ENCODE data around the gene ARHGEF28.

Gene ARHGEF28

DNA sequence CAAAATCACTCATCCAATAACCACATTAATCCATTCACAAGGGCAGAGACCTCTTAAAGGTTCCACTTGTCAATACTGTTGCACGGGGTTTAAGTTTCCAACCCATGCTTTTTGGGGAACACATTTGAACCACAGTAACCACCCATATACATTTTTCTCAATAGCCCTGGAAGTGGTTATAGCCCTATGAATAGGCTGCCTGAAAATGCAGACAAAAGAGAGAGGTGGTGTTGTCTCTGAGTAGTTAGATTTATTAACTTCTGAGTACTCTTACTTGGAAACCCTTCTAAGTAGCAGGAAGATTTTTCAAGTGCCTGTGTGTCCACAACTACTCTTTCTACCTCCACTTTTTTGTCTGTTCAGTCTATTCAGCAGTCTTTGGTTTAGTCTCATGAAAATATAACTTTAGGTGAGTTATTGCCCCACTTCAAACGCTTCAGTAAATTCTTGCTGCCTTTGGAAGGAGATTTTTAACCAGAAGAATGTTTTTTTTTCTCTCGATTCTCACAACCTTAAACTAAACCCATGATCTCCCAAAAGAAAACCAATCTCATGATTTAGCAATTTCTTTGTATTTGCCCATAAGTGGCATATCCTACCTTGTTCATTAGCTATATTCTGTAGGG is 42.6 kb downstream of the ARHGEF28 start:
- ATAC-seq (ENCODE audit: insufficient read depth, low read depth), result no peak
- Histone ChIP-seq H3K79me2 (ENCODE audit: insufficient read depth, low read length) (no peaks in the 10 kb centered on the region), H3K27ac (ENCODE audit: low read length) (no peak overlapping the region), H3K9ac (ENCODE audit: low read depth, low read length) (no peak overlapping the region), H3K4me3 (ENCODE audit: low read depth in 1 of 2, low read length in 2 of 2) (no peak overlapping the region), H3K9me3 (ENCODE audit: insufficient read depth, low read length, severe bottlenecking) (no peaks in the 10 kb centered on the region), H4K20me1 (ENCODE audit: insufficient read depth, low read length) (no peaks in the 10 kb centered on the region), H3K4me1 (ENCODE audit: insufficient read depth, low read length) (no peaks in the 10 kb centered on the region), H3K36me3 (ENCODE audit: insufficient read depth, low read length) (no peaks in the 10 kb centered on the region), H3K4me2 (ENCODE audit: insufficient read depth, low read length) (no peak overlapping the region), H3K27me3 (ENCODE audit: insufficient read depth, low read length, poor library complexity) (no peaks in the 10 kb centered on the region), H2AFZ (ENCODE audit: low read depth, low read length) (no peak overlapping the region)
- TF ChIP-seq, protein P1, sequence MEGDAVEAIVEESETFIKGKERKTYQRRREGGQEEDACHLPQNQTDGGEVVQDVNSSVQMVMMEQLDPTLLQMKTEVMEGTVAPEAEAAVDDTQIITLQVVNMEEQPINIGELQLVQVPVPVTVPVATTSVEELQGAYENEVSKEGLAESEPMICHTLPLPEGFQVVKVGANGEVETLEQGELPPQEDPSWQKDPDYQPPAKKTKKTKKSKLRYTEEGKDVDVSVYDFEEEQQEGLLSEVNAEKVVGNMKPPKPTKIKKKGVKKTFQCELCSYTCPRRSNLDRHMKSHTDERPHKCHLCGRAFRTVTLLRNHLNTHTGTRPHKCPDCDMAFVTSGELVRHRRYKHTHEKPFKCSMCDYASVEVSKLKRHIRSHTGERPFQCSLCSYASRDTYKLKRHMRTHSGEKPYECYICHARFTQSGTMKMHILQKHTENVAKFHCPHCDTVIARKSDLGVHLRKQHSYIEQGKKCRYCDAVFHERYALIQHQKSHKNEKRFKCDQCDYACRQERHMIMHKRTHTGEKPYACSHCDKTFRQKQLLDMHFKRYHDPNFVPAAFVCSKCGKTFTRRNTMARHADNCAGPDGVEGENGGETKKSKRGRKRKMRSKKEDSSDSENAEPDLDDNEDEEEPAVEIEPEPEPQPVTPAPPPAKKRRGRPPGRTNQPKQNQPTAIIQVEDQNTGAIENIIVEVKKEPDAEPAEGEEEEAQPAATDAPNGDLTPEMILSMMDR (IDR thresholded peaks at IDR 0.05; ENCODE audit: borderline replicate concordance, extremely low read depth, low read length, poor library complexity, severe bottlenecking), result no peak
- no peak for TF ChIP-seq EZH2 (IDR thresholded peaks at IDR 0.05; ENCODE audit: borderline replicate concordance, low read depth, low read length, severe bottlenecking)
- no peak for DNase-seq

DNA sequence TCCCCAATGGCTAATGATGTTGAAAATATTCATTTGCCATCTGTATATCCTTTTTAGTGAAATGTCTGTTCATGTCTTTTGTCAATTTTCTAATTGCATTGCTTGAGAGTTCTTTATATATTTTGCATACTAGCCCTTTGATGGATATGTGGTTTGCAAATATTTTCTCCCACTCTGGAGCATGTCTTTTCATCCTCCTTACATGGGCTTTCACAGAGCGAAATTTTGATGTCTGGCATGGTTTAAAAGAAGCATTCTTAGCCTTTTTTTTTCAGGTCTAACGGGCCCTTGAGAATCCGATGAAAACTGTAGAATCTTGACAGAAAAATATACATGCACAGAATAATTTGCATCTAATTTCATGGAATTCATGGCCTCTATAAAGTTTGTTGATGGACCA is 44.7 kb downstream of the ARHGEF28 start:
- no peak overlapping the region for H3K4me2 ChIP-seq (ENCODE audit: insufficient read depth, low read length)
- H3K79me2 ChIP-seq (ENCODE audit: insufficient read depth, low read length), result no peaks in the 10 kb centered on the region
- no peaks in the 10 kb centered on the region for H4K20me1 ChIP-seq (ENCODE audit: insufficient read depth, low read length)
- no peak overlapping the region for H2AFZ ChIP-seq (ENCODE audit: low read depth, low read length)
- H3K27ac ChIP-seq (ENCODE audit: low read length), result no peak overlapping the region
- TF ChIP-seq, protein P1 (IDR thresholded peaks at IDR 0.05; ENCODE audit: borderline replicate concordance, extremely low read depth, low read length, poor library complexity, severe bottlenecking), result no peak
- TF ChIP-seq EZH2 (IDR thresholded peaks at IDR 0.05; ENCODE audit: borderline replicate concordance, low read depth, low read length, severe bottlenecking), result no peak
- H3K4me1 ChIP-seq (ENCODE audit: insufficient read depth, low read length), result no peaks in the 10 kb centered on the region
- ATAC-seq (ENCODE audit: insufficient read depth, low read depth) (no peak), DNase-seq (no peak)
- no peaks in the 10 kb centered on the region for H3K9me3 ChIP-seq (ENCODE audit: insufficient read depth, low read length, severe bottlenecking)
- no peaks in the 10 kb centered on the region for H3K27me3 ChIP-seq (ENCODE audit: insufficient read depth, low read length, poor library complexity)
- H3K36me3 ChIP-seq (ENCODE audit: insufficient read depth, low read length), result no peaks in the 10 kb centered on the region
- H3K4me3 ChIP-seq (ENCODE audit: low read depth in 1 of 2, low read length in 2 of 2), result no peak overlapping the region
- H3K9ac ChIP-seq (ENCODE audit: low read depth, low read length), result no peak overlapping the region

DNA sequence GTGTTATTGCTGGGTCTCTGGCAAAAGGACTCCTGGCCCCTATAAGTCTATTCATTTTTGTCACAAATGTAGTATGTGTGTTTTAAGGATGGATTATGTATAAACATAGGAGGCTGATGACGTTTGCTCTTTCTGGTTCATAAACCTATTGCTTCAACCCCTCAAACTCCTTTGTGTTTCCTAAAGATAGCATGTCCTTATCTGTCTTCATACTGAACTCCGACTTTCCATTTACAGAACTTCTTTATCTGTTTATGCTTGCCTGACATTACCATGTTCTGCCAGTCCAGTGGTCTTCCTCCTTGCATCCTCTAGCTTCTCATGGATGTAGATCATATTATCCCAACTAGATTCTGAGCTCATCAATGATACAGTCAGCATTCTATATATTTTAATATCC is 46.1 kb downstream of the ARHGEF28 start:
- H3K4me3 ChIP-seq (ENCODE audit: low read depth in 1 of 2, low read length in 2 of 2), result no peak overlapping the region
- H3K79me2 ChIP-seq (ENCODE audit: insufficient read depth, low read length), result no peaks in the 10 kb centered on the region
- DNase-seq (no peak), ATAC-seq (ENCODE audit: insufficient read depth, low read depth) (no peak)
- no peaks in the 10 kb centered on the region for H3K9me3 ChIP-seq (ENCODE audit: insufficient read depth, low read length, severe bottlenecking)
- no peaks in the 10 kb centered on the region for H3K4me1 ChIP-seq (ENCODE audit: insufficient read depth, low read length)
- no peak overlapping the region for H3K9ac ChIP-seq (ENCODE audit: low read depth, low read length)
- H3K4me2 ChIP-seq (ENCODE audit: insufficient read depth, low read length), result no peak overlapping the region
- no peaks in the 10 kb centered on the region for H3K36me3 ChIP-seq (ENCODE audit: insufficient read depth, low read length)
- no peak for TF ChIP-seq EZH2 (IDR thresholded peaks at IDR 0.05; ENCODE audit: borderline replicate concordance, low read depth, low read length, severe bottlenecking)
- TF ChIP-seq, protein P1 (IDR thresholded peaks at IDR 0.05; ENCODE audit: borderline replicate concordance, extremely low read depth, low read length, poor library complexity, severe bottlenecking), result no peak
- no peaks in the 10 kb centered on the region for H4K20me1 ChIP-seq (ENCODE audit: insufficient read depth, low read length)
- H2AFZ ChIP-seq (ENCODE audit: low read depth, low read length), result no peak overlapping the region
- H3K27me3 ChIP-seq (ENCODE audit: insufficient read depth, low read length, poor library complexity), result peaks cover 2% of the 10 kb centered on the region
- H3K27ac ChIP-seq (ENCODE audit: low read length), result no peak overlapping the region

All from DND-41 (cell line).